ENCODE results near the gene RNF144A.

GRCh38 chr2:7047661-7048060 lies 130.4 kb downstream of the RNF144A start:
- TF ChIP-seq CTCF (IDR thresholded peaks at IDR 0.05; ENCODE audit: low read depth, low read length) (no peak), POLR2A (IDR thresholded peaks at IDR 0.05; ENCODE audit: extremely low read depth, insufficient read length) (no peak), MAX (IDR thresholded peaks at IDR 0.05; ENCODE audit: low read depth, low read length) (no peak), MYC (IDR thresholded peaks at IDR 0.05; ENCODE audit: low read depth, low read length) (no peak)

Measured in NB4 (cell line).